ENCODE results near the gene C19orf85. TPM values are rescaled to one million over a fixed set of nuclear protein-coding genes. Genes with fewer than 3 reads are reported as not detected.

C19orf85 gene
- total RNA-seq, 4 donors from 2014 or later = not detected

GRCh38 chr19:55459551-55459949 is 5.0 kb downstream of the C19orf85 start:
- TF ChIP-seq CTCF (IDR thresholded peaks at IDR 0.05; ENCODE audit: low read depth) = no peak

- TF ChIP-seq CTCF (IDR thresholded peaks at IDR 0.05; ENCODE audit: low read depth) = no peak
Observed at GRCh38 chr19:55457683-55458457, 6.7 kb downstream of the C19orf85 start.

GRCh38 chr19:55456347-55456746 is 8.2 kb downstream of the C19orf85 start:
- TF ChIP-seq CTCF (IDR thresholded peaks at IDR 0.05; ENCODE audit: low read depth) = no peak

- TF ChIP-seq CTCF (IDR thresholded peaks at IDR 0.05; ENCODE audit: low read depth) = no peak
Observed at GRCh38 chr19:55455576-55456235, 8.8 kb downstream of the C19orf85 start.

- no peak for TF ChIP-seq CTCF (IDR thresholded peaks at IDR 0.05; ENCODE audit: low read depth)
Observed at GRCh38 chr19:55454787-55455243, 9.7 kb downstream of the C19orf85 start.

GRCh38 chr19:55453511-55454260 is 10.9 kb downstream of the C19orf85 start:
- no peak for TF ChIP-seq CTCF (IDR thresholded peaks at IDR 0.05; ENCODE audit: low read depth)
